ENCODE data around the gene EPN2.

The EPN2 gene

DNA sequence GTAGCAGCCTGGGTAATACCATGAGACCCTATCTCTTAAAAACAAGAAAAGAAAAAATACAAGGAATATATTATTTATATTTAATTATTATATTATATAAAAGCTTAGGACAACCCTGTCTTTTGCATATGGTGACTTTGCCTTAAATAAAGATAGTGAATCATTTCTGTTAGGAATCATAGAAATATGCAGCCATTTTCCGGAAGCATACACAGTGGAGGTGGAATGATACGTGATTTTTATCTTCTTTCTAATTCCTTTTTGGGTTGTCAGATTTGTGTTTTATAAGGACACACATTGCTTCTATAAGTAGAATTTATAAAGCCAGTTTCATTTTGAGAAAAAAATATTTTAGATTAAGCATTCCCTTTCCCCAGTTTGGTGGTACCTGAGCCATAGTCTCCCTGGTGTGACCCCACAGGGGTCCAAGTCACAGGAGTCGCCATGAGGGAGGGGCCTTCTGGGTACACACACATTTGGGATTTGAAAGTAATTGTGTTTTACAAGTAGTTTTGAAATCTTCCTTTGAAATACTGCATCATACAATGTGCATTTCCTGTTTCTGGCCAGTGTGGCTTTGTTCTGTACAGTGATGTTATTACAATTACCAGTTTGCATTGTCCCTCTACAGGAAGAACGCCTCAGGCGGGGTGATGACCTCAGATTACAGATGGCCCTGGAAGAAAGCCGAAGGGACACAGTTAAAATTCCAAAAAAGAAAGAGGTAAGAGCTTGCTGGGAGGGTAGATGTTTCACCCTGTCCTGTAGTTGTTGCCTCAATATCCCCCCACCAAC is 74.5 kb downstream of the EPN2 start:
- DNase-seq (ENCODE audit: low spot score), result peak; percentile 25

DNA sequence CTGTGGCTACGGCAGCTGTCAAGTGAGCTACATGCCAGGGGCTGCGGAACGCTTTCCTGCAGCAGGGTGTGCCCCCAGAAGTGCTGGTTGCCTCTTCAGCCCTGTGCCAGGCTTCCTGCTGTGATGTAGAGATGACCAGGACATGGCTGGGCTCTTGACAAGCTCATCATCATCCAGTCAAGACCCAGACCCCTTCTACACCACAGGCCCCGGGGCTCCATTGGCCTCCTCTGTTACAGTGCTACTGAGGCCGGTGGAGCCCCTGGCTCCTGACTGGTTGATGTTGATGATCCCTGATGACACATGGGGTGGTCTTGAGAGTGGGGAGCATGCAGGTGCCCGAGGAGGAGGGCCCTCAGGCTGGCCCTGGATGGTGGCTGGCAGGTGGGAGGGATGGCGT is 75.2 kb downstream of the EPN2 start:
- no peak for DNase-seq (ENCODE audit: low spot score)

DNA sequence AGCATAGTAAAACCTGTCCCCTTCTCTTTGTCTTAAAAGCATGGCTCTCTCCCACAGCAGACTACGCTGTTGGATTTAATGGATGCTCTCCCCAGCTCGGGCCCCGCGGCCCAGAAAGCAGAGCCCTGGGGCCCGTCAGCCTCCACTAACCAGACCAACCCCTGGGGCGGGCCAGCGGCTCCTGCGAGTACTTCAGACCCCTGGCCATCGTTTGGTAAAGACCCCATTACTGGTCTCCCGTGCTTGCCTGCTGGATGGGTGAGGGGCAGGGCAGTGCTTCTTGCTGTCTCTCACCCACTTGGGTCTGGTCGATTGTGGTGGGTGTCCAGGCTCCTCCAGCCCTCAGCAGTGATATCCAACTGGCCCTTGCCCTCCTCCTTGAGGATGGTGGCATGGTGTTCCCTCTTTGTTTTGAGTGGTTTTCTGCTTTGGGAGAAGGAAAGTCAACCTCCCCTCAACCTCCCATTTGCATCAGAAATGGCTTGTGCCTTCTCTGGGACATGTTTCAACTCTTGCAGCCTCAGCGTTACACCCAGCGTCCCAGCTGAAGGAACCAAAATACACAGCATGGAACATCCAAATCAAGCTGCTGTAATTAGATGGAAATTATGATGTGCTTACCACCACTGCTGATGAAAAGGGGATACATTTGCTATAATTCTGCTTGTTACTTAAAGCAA is 76.0 kb downstream of the EPN2 start:
- DNase-seq (ENCODE audit: low spot score), result no peak

DNA sequence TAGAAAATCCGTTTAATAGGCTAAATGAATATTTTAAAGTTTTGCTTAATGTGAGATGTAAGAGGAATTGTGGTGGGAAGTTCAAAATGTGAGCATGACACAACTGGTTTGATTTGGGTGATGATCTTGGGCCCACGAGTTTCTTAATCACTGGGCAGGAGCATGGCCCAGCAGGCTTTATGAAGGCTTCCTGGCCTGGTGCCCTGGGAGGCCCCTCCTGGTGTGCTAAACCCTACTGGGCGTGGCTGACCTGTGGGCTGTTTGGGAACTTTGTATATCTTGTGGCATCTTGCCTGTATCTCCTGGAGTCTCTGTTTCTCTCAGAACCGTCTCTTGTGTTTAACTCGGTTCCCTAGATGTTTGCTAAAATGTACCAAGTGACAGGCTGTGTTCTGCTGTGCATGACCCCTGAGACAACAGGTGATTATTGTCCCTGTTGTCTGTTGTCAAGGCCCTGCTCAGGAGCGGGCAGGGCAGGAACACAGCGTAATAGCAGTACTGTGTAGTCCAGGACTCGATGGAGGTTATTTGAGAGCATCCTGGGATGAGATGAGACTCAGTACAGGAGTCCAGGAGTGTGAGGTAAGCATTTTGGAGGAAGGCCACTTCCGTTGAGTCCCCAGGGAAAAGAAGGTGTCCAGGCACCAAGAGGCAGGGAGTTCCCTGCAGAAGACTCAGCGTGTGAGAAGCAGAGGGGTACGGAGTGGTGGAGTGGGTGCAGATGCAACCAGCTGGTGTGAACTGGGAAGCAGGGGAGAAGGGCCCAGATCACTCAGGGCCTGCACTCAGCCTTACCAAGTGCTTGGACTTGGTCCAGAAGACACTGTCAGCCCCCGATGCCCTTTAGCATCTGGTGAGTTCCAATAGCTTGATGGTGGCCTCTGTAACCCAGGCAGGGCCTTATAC is 76.8 kb downstream of the EPN2 start:
- DNase-seq (ENCODE audit: low spot score), result no peak

DNA sequence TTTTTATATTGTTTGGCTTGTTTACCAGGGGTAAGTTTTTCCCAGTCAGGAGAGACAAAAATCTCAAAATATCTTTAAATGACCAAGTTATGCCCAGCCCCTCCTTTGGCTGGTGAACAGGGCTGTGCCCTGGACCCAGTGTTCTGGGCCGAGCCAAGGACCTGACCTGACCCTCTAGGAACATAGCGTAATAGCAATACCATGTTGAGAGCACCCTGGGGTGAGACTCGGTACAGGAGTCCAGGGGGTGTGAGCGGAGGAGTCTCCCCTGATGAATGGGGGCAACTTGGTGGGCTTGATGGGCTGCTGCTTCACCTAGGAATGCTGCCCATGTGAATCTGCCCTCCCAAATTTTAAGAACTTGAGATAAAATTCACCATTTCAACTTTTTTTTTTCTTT is 77.9 kb downstream of the EPN2 start:
- DNase-seq (ENCODE audit: low spot score), result no peak

DNA sequence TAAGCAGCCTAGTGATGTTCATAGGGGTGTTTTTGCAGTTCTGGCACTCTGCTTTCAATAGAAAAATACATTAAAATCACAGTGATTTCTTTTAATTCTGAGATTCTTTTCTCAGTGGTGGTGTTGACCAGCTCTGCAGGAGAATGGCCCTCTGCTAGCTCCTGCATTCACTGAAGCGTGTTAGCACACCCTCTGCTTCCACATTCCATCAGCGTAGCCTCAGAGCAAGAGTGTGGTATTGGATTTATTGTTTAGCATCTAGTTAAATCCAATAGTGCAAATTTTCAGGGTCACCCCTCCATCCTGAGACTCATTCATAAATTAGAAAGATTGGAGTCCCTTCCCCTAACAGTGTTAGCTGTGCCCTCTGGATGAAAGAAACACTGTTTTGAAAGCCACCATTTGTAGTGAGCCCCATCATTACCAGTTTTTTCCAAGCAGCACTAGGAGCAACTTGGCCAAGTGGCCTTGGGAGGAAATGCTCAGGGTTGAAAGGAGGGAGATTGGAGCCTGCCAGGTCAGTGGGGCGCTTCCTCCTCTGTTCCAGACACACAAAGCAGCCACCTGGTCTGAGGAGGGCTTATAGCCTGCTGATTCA is 79.7 kb downstream of the EPN2 start:
- no peak for DNase-seq (ENCODE audit: low spot score)

DNA sequence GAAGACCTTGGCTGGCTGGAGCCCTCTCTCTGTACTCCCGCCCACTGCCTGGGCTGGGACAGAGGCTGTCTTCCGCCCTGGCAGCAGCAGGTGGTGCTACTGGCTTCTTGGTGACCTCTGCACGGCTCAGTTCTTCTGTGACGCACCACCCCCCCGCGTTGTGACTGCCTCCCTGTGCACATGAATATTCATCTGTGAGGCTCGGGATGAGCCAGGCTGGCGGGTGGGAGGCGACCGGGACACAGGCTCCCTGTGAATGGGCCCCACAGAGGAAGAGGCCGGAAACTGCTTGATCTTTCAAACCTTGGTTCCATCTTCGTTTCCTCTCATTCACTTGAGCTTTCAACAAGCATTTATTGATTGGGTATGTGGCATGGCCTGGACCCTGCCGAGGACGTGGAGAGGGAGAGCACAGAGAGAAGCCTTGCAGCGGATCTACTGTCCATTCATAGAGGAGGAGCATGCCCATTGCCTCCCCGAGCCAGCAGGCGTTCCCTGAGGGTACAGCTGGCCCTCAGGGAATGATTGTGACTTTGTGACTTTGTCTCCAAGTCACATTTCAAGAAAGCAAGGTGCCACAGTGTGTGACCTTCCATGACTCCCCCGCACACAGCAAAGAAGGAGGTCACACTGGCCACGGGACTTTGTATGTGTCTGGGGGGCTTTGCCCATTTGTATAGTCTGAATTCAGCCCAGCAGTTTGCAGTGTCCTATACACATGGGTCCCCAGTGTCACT is 80.4 kb downstream of the EPN2 start:
- peak; percentile 96 for DNase-seq (ENCODE audit: low spot score)

DNA sequence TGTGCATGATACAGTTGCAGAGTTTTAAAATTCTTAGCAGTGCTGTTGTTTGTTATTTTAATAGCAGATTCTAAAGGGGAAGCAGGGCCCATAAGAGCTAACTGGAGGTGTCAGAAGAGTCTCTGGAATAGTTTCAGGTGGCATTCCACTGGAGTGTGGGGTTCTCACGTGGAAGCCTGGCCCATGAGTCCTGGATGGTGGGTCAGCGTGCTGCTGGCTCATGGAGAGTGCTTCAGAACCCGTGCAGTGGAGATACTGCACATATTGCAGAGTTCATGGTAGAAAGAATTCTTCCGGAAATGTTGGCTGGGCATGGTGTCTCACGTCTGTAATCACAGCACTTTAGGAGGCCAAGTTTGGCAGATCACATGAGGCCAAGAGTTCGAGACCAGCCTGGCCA is 81.4 kb downstream of the EPN2 start:
- DNase-seq (ENCODE audit: low spot score), result no peak

DNA sequence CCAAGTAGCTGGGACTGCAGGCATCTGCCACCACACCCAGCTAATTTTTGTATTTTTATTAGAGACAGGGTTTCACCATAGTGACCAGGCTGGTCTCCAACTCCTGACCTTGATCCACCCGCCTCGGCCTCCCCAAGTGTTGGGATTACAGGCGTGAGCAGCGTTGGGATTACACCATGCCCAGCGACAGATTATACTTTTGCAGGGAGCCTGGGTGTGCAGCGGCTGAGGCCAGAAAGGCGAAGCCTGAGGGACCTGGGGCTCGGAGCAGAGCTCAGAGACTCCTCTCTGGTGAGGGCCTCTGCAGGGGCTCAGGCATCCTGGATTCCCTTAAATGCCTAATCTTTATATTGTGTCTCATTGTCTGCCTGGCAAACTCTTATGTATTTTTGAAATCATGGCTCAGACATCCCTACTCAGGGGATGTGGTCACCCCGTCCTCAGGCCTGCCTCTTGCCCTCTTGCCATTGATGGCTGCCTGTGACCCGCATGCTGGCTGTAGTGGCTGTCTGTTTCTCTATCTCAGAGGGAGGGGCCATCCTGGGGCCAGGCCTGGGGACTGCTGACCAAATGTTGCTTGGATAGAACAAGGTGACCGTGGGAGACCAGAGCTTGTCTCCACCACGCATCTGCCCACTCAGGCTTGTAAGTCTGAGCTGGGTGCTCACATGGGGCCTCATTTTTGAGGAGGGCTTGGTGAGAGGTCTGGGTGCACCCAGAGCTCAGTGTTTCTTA is 82.8 kb downstream of the EPN2 start:
- DNase-seq (ENCODE audit: low spot score), result no peak

DNA sequence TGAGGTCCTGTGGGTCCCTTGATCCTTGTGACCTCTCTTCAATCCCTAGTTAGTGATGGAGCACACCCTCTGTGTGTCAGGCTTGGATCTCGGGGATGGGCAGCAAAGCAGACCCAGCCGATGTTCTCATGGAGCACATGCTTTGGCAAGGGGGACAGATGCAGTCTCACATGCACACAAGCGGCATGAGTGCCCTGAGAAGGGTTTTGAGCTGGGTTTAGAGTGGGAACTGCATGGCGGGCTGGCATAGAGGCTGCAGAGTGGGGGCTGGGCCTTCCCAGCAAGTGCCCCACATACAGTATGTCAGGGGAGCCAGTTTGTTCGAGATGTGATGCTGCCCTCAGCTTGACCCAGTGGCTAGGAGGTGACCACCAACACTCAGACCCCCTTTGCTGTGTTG is 83.7 kb downstream of the EPN2 start:
- no peak for DNase-seq (ENCODE audit: low spot score)

DNA sequence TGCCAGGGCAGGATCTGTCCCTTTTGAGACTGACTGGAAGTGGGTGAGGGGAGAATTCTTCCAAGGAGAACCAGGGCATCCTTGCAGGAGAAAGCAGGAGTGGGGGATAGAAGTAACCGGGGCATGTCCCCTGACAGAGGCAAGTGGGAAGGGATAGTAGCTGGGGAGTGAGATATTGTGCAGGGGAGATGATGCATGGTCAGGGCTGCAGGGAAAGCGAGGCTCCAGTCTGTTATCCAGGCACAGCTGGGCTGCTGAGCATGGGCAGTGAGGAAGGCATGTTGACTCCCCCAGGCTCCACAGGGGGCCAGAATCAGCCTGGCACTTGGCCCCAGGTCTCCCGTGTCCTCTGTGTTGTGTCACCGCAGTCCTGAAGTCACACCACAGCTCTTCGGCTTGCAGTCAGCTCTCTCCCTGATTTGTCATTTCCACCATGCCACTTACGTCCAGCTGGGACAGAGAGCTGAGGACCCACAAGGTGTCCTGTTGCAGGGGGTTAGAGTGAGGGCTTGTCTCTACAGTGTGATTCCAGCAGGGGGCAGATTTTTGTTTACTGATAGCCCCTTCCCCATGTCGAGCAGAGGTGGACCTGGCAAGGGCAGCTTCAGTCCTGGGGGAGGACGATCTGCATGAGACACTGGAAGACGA is 84.4 kb downstream of the EPN2 start:
- no peak for DNase-seq (ENCODE audit: low spot score)

DNA sequence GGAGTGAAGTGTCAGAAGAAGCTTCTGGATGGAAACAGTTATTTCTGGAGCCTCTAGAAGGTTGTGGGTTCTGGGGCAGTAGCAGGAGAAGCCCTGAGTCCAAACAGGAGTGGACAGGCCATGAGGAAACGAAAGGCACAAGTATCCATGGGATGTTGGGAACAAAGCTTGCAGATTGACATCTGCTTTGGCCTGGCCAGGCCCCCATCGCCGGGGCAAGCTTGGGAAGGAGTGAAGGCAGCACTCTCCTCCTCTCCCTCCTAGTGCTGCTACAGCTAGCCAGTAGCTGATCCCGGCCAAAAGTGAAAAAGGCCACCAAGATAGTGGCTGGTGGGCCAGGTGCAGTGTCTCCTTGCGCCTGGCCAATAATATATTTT is 85.0 kb downstream of the EPN2 start:
- DNase-seq (ENCODE audit: low spot score), result no peak

DNA sequence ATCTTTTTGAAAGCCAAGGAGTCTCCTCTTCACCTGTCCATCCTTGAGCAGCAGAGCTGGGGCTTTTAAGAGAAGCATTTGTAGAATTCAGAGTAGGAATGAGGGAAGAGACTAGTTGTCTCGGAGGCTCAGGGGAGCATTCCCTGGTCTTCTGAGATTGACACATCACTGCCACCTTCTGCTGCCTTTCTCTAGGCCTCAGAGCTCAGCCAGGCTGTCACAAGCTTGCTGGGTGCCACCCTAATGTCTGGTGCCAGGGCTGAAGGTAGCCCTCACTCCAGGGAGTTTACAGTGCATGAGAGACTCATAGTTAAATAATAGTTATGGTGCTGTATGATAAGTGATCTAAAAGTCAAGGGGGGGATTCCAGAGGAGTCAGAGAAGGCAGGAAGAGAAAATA is 85.7 kb downstream of the EPN2 start:
- DNase-seq (ENCODE audit: low spot score), result no peak

DNA sequence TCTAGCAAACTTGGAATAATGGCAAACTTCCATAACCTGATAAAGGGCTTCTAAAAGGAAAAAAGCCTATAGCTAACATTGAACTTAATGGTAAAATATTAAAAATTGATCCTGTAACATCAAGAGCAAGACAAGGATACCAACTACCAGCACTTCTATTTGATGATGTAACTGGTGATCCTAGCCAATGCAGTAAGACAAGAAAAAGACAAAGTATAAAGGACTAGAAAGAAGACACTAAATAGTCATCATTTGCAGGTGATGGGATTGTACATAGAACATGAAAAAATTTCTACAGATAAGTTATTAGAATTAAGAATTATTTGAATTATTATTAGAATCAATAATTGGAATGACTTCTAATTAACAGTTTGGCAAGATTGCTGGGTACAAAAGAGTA is 88.4 kb downstream of the EPN2 start:
- no peak for DNase-seq (ENCODE audit: low spot score)

DNA sequence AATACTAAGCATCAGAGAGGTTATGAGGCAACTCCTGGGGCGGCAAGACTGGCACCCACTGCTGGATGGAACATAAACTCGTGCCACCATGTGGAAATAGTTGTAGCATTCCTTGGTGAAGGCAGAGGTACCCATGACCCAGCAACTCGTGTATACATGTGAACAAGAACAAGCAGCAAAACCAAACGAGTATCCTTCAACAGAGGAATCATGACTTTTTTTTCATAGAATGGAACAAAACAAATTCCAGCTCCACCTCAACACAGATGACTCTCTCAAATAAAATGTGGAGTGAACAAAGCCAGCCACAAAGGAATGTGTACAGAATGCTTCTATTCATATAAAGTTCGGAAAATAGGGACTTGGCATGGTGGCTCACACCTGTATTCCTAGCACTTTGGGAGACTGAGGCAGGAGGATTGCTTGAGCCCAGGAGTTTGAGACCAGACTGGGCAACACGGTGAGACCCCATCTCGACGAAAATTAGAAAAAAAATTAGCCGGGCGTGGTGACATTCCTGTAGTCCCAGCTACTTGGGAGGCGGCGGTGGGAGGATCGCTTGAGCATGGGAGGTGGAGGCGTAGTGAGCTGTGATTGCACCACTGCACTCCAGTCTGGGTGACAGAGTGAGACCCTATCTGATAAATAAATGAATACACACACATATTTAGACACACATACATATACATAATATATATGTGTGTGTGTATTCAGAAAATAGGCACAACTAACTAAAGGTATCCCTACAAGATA is 90.0 kb downstream of the EPN2 start:
- DNase-seq (ENCODE audit: low spot score), result no peak

DNA sequence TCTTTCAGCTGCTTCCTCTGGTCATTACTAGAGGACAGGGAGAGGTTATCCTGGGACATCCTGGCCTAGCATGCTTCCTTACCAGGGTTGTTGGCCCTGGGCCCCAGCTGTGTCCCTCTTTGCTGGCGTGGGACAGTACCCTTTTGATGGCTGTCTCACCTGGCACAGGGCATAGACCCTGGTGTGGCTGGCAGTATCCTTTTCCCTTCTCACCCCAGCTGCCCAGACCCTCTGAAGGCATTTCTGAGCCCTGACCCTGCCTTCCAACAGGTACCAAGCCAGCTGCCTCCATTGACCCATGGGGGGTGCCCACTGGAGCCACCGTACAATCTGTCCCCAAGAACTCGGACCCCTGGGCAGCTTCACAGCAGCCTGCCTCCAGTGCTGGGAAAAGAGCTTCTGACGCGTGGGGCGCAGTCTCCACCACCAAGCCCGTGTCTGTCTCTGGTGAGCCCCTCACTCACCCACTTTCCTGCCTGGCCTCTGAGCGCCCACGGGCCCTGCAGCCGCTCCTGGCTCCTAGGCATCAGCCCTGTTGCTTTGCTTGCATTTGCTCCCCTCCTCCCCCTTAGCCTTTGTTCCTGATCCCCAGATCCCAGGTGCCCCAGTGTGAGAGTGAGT is 91.4 kb downstream of the EPN2 start:
- no peak for DNase-seq (ENCODE audit: low spot score)

DNA sequence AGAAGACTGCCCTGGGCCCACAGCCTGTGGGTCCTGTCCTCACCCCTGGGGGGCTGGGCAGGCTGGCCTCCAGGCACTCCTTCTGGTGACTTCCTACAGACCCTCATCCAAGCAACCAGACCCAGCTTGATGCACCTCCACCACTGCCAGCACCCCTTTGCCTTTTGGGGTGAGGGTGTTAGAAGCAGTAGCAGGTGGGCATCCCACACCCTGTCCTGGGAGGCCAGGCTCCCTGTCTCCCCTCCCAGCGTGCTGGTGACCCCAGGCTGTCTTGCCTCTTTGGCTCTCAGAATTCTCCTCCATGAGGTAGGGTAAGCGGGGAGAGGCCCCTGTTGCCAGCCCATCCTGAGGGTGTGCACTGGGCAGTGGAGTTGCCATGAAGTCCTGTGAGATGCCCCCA is 92.0 kb downstream of the EPN2 start:
- no peak for DNase-seq (ENCODE audit: low spot score)

DNA sequence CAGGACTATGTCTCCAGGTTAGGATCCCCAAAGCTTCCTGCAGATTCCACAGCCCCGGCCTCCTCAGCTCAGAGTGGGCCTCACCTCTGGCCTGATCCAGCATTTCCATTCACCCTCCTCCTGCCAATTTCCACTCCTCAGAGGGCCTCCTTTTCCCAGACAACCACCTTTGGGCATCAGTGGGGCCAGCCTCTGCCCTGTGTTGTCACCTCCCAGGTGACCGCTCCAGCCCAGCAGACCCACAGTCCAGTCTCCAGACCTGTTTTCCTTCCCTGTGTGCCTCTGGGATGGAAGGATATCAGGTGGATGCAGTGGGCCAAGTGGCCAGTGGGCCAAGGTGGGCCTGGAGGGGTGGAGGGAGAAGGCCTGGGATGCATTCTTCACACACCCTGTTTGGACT is 92.7 kb downstream of the EPN2 start:
- DNase-seq (ENCODE audit: low spot score), result no peak

DNA sequence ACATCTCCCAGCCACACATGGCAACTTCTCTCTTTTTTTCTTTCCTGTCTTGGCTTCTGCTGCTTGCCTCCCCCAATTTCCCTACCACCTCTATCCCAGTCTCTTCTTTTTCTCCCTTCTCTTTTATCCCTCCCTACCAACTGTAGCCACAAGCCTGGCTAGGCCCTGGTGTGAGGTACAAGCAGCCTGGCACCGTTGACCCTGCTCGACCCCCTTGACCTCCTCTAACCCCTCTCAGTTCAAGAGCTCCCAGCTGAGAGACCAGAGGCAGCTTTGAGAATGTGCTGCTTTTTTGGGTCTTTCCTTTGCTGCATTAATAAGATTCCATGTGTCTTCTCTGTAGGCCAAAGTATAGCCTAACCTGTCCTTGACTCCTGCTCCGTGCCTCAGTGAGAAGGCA is 93.1 kb downstream of the EPN2 start:
- no peak for DNase-seq (ENCODE audit: low spot score)
